Prostate gland (tissue), 2 donors: Measurements from ENCODE around the gene STUM. TPM values are rescaled to one million over a fixed set of nuclear protein-coding genes. Genes with fewer than 3 reads are reported as not detected.

Source experiments
- DNase-seq: peaks from one replicate; pipeline ENCODE4 v3.0.0-alpha.2; 2019; ENCODE audit warnings: low spot score
- H3K27ac ChIP-seq, 2 donors: fragments of 200-600 bp; sonication (generic); 2 replicates each; pipeline ENCODE4 v1.5.1; 2017 to 2019
- H3K27me3 ChIP-seq: fragments of 200-600 bp; sonication (generic); replicated peaks from 2 replicates; pipeline ENCODE4 v1.5.1; 2019; ENCODE audit not compliant: insufficient read depth
- H3K36me3 ChIP-seq, 2 donors: fragments of 200-600 bp; sonication (generic); 1 replicate in 1 of 2; 2 replicates in 1 of 2; pipeline versions ENCODE4 v1.5.1 to v1.8.1; 2017 to 2019
- H3K4me1 ChIP-seq: fragments of 200-600 bp; sonication (generic); replicated peaks from 2 replicates; pipeline ENCODE4 v1.5.1; 2019
- H3K4me3 ChIP-seq, 2 donors: fragments of 200-600 bp; sonication (generic); 2 replicates each; pipeline ENCODE4 v1.5.1; 2017 to 2019
- H3K9me3 ChIP-seq: fragments of 200-600 bp; sonication (generic); 2 replicates; pipeline ENCODE4 v1.5.1; 2017
- CTCF ChIP-seq, 4 experiments: fragments of 200-600 bp in 2 of 4; fragments of 450-650 bp in 2 of 4; sonication (generic) in 2 of 4; IDR thresholded peaks; 1 replicate in 3 of 4; 2 replicates in 1 of 4; pipeline ENCODE4 v1.5.1; 2016 to 2019; ENCODE audit warnings: antibody characterized with exemption in 4 of 4, mild to moderate bottlenecking in 2 of 4, moderate library complexity in 2 of 4
- POLR2A ChIP-seq: fragments of 450-650 bp; IDR thresholded peaks from one replicate; pipeline ENCODE4 v1.6.1; 2016; ENCODE audit warnings: antibody characterized with exemption, mild to moderate bottlenecking
- POLR2AphosphoS5 ChIP-seq: sonication (generic); formaldehyde crosslinking; IDR thresholded peaks from one replicate; pipeline ENCODE4 v1.6.1; 2017; ENCODE audit warnings: antibody characterized with exemption
- WGBS: methylation state at CpG from one replicate; pipeline ENCODE4 v1.1.5; 2018; 5-methylcytosine and 5-hydroxymethylcytosine counted together
- intact Hi-C: fragments of 100-400 bp; cut with DNase I; formaldehyde crosslinking; loops from one replicate; pipeline ENCODE4 v1.14.2; 2022
- total RNA-seq, 2 donors: library from RNA; depleted of rRNA; stranded (reverse); fragments of >200 nt; gene quantifications; one replicate each; pipeline ENCODE4 v1.1.0, GENCODE V29; 2016

STUM gene
- total RNA-seq, 2 donors from 2014 or later, result 1.9 to 4.3 TPM

DNA sequence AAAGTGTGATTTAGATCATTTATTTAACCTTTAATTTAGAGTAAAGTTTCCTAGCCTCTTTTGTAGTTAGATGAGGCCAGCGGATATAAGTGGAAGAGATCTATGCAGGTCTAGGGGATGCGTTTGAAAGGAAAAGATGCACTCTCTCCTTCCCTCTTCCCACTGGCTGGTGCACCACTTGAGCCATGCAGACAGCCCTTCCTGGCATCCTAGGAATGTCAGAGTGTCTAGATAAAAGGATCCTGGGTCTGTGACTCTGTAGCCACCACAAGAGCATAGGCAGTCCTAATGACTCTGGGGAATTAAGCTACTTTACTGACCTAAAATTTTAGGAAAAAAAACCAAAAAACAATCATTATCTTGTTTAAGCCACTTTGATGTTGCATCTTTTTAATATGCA lies 16.0 kb upstream of the STUM start:
- Histone ChIP-seq H3K36me3 (no peaks in the 10 kb centered on the region), H3K4me3 (no peak overlapping the region), H3K9me3 (no peaks in the 10 kb centered on the region), H3K27me3 (no peaks in the 10 kb centered on the region), H3K27ac (no peak overlapping the region), H3K4me1 (no peaks in the 10 kb centered on the region)
- TF ChIP-seq POLR2A, result no peak
- TF ChIP-seq POLR2AphosphoS5, result no peak
- no peak for TF ChIP-seq CTCF (IDR thresholded peaks at IDR 0.05)
- no peak for DNase-seq
- intact Hi-C loops, result no loop called here
- 92% methylated on average over 2 of the region's 2 CpGs for WGBS

DNA sequence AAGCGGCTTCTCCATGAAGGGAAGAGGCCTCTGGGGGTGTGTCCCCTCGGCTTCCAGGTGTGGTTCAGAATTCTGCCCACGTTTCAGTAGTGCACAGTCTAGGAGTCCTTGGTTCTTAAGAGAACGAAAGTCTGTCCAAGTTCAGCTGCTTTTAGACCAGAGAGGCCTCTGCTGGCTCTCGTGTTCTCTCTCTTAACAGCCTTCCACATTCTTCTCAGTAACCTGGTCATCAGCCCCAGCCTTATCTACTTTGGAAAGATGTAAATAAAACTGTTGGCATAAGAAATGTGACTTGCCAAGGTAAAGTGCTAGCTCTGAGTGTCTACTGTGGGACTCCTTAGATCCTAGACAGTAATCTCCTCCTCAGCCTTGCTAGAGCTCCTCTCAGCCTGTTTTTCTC lies 15.3 kb upstream of the STUM start:
- H3K27ac ChIP-seq, result no peak overlapping the region
- no peaks in the 10 kb centered on the region for H3K4me1 ChIP-seq
- H3K9me3 ChIP-seq, result no peaks in the 10 kb centered on the region
- TF ChIP-seq POLR2A (no peak), CTCF (IDR thresholded peaks at IDR 0.05) (no peak), POLR2AphosphoS5 (no peak)
- H3K4me3 ChIP-seq, result no peak overlapping the region
- intact Hi-C loops, result no loop called here
- 65% methylated on average over 5 of the region's 5 CpGs for WGBS
- H3K36me3 ChIP-seq, result no peaks in the 10 kb centered on the region
- no peaks in the 10 kb centered on the region for H3K27me3 ChIP-seq
- DNase-seq, result no peak

DNA sequence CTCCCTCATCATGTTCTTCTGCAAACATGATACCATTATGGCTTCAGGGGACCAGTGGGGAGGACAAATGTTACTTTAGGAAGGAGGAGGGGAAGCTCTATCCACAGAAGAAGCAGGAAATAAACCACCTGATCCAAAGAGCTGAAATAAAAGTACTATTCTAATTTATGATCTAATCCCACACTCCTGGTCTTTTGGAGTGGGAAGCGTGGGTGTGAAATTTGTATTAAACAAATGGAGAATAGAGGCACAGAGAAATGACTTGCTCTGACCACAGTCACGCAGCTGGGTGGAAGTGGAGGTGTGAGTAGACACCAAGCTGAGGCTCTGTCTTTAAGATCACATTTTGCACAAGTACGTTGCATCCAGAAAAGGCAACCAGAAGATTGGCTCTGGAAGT lies 14.5 kb upstream of the STUM start:
- H3K4me1 ChIP-seq, result no peaks in the 10 kb centered on the region
- H3K36me3 ChIP-seq, result no peaks in the 10 kb centered on the region
- intact Hi-C loops, result no loop called here
- no peak for DNase-seq
- no peak for TF ChIP-seq POLR2A
- no peak for TF ChIP-seq CTCF (IDR thresholded peaks at IDR 0.05)
- no peak for TF ChIP-seq POLR2AphosphoS5
- H3K9me3 ChIP-seq, result no peaks in the 10 kb centered on the region
- H3K27ac ChIP-seq, result no peak overlapping the region
- no peak overlapping the region for H3K4me3 ChIP-seq
- no peaks in the 10 kb centered on the region for H3K27me3 ChIP-seq
- WGBS, result 99% methylated on average over 3 of the region's 3 CpGs

DNA sequence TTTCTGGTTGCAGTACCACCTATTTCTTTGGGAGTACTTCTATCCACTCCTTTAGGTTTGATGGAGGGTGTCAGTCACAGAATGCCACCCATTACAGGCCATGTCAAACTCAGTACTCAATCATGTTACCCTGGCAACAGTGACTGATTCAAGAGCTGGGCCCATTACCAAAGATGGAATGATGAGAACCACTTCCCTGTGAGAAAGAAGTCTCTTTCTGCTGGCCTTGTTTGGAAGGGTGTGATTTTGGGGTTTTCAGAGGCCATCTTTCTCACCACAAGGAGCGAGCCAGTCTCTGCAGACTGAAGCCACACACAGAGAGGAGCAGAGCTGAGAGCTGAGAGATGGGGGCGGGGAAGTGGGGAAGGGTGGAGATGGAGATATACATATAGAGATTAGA lies 13.9 kb upstream of the STUM start:
- DNase-seq, result no peak
- no peak overlapping the region for H3K4me3 ChIP-seq
- H3K4me1 ChIP-seq, result no peaks in the 10 kb centered on the region
- WGBS, result 95% methylated on average over 2 of the region's 2 CpGs
- intact Hi-C loops, result no loop called here
- no peaks in the 10 kb centered on the region for H3K9me3 ChIP-seq
- no peak overlapping the region for H3K27ac ChIP-seq
- TF ChIP-seq POLR2A (no peak), POLR2AphosphoS5 (no peak), CTCF (IDR thresholded peaks at IDR 0.05) (no peak)
- H3K27me3 ChIP-seq, result no peaks in the 10 kb centered on the region
- no peaks in the 10 kb centered on the region for H3K36me3 ChIP-seq

GRCh38 chr1:226535666-226536065 lies 12.9 kb upstream of the STUM start:
- no peak for TF ChIP-seq POLR2AphosphoS5
- TF ChIP-seq CTCF (IDR thresholded peaks at IDR 0.05), result no peak
- no peak for TF ChIP-seq POLR2A
- 79% methylated on average over 9 of the region's 9 CpGs for WGBS

More at GRCh38 chr1:226535666-226536065, 12.9 kb upstream of the STUM start:
- DNase-seq, result no peak
- H3K36me3 ChIP-seq, result no peaks in the 10 kb centered on the region
- H3K4me3 ChIP-seq, result no peak overlapping the region
- H3K27me3 ChIP-seq, result no peaks in the 10 kb centered on the region
- no peaks in the 10 kb centered on the region for H3K4me1 ChIP-seq
- no peak overlapping the region for H3K27ac ChIP-seq
- no peaks in the 10 kb centered on the region for H3K9me3 ChIP-seq
- intact Hi-C loops, result no loop called here
